ELR (cell line): ENCODE results near the gene SIK2.
"Not testable (repeated sequence)": the region's sequence is repeated elsewhere in the genome, so short reads cannot be mapped to it uniquely, and the experiment has no call there.

Source experiments
- DNase-seq: peaks from one replicate; pipeline ENCODE4 v3.0.0-alpha.2; 2015; ENCODE audit warnings: low read depth

The SIK2 gene

GRCh38 chr11:111761036-111761435, 158.8 kb downstream of the SIK2 start:
- DNase-seq = no peak

GRCh38 chr11:111762526-111762925, 160.3 kb downstream of the SIK2 start:
- no peak for DNase-seq

- DNase-seq = no peak
These were observed 160.9 kb downstream of the SIK2 start for GRCh38 chr11:111762981-111763643.

- DNase-seq = peak; percentile 51
These were observed 162.4 kb downstream of the SIK2 start for GRCh38 chr11:111764621-111765020.

- DNase-seq = peak; percentile 29
These were observed 163.2 kb downstream of the SIK2 start for GRCh38 chr11:111765320-111765983.

GRCh38 chr11:111765984-111766833, 164.0 kb downstream of the SIK2 start, which contains the start of gene PPP2R1B:
TSS of gene PPP2R1B (minus strand) at chr11:111766389. CDS start at chr11:111766361, 28 bp downstream.
- peak; percentile 80 for DNase-seq

- no peak for DNase-seq
These were observed 164.5 kb downstream of the SIK2 start for GRCh38 chr11:111766834-111767142.

- DNase-seq = no peak
These were observed 168.4 kb downstream of the SIK2 start for GRCh38 chr11:111770581-111771134.

GRCh38 chr11:111771205-111771604, 169.0 kb downstream of the SIK2 start:
- DNase-seq = not testable (repeated sequence)

- DNase-seq = no peak
These were observed 170.3 kb downstream of the SIK2 start for GRCh38 chr11:111772535-111772934.

GRCh38 chr11:111774955-111775710, 172.9 kb downstream of the SIK2 start:
- DNase-seq = no peak

- no peak for DNase-seq
These were observed 174.3 kb downstream of the SIK2 start for GRCh38 chr11:111776398-111777093.

GRCh38 chr11:111777094-111778046, 175.1 kb downstream of the SIK2 start:
- peak; percentile 78 for DNase-seq

- DNase-seq = no peak
These were observed 175.9 kb downstream of the SIK2 start for GRCh38 chr11:111778047-111778558.

GRCh38 chr11:111779118-111779517, 176.9 kb downstream of the SIK2 start:
- DNase-seq = no peak
